Activated B cell treated with CpG ODN at 0.5 μM for 24 hours (primary cell): ENCODE results near the gene NPPC. TPM values are rescaled to one million over a fixed set of nuclear protein-coding genes. Genes with fewer than 3 reads are reported as not detected.
"Not testable (repeated sequence)": the region's sequence is repeated elsewhere in the genome, so short reads cannot be mapped to it uniquely, and the experiment has no call there.

Experiments used
- ATAC-seq: fragments of 200-7000 bp; cut with Tn5 transposase; one replicate; pipeline ENCODE4 v1.10.0; 2021; ENCODE audit warnings: low read depth, mild to moderate bottlenecking, moderate library complexity
- CTCF ChIA-PET: fragments of 350-600 bp; sonication (Branson Sonifier 250); formaldehyde crosslinking; loops from one replicate; lab custom pipeline; 2021; ENCODE audit warnings: antibody characterized with exemption; lab: Charles Lee
- POLR2A ChIA-PET: fragments of 350-600 bp; sonication (Branson Sonifier 250); formaldehyde crosslinking; loops from one replicate; lab custom pipeline; 2021; ENCODE audit warnings: antibody characterized with exemption; lab: Charles Lee
- DNase-seq: peaks from one replicate; pipeline ENCODE4 v3.0.0; 2022
- H3K27ac Mint-ChIP-seq: one replicate; pipeline ENCODE4 v1.8.0; 2020; ENCODE audit warnings: mixed read lengths
- H3K27me3 Mint-ChIP-seq: one replicate; pipeline ENCODE4 v1.8.0; 2021; ENCODE audit warnings: mixed read lengths
- H3K36me3 Mint-ChIP-seq: one replicate; pipeline ENCODE4 v1.8.0; 2021; ENCODE audit warnings: low read depth, mixed read lengths
- H3K4me1 Mint-ChIP-seq: one replicate; pipeline ENCODE4 v1.8.0; 2021; ENCODE audit warnings: mixed read lengths
- H3K4me3 Mint-ChIP-seq: one replicate; pipeline ENCODE4 v1.8.0; 2020; ENCODE audit warnings: mild to moderate bottlenecking, mixed read lengths
- H3K9me3 Mint-ChIP-seq: one replicate; pipeline ENCODE4 v1.8.0; 2020; ENCODE audit warnings: mixed read lengths
- CTCF ChIP-seq: fragments of 200-600 bp; IDR thresholded peaks from one replicate; pipeline ENCODE4 v1.8.0; 2022; ENCODE audit warnings: antibody characterized with exemption, mild to moderate bottlenecking
- intact Hi-C: fragments of 100-400 bp; cut with micrococcal nuclease; formaldehyde crosslinking; loops from one replicate; pipeline ENCODE4 v1.15.1; 2024
- total RNA-seq: library from RNA; stranded (reverse); gene quantifications from 2 replicates; pipeline ENCODE4 v1.2.3, GENCODE V29; 2022

The NPPC gene
- total RNA-seq, 1 donor from 2014 or later = not detected

- no peak for TF ChIP-seq CTCF
- peaks cover 13% of the 10 kb centered on the region for H3K27me3 Mint-ChIP-seq
- DNase-seq (no peak), ATAC-seq (no peak)
- intact Hi-C loops = no loop called here
- H3K4me3 Mint-ChIP-seq = no peak overlapping the region
- peaks cover 3% of the 10 kb centered on the region for H3K4me1 Mint-ChIP-seq
- H3K36me3 Mint-ChIP-seq = no peaks in the 10 kb centered on the region
- H3K9me3 Mint-ChIP-seq = peaks cover 2% of the 10 kb centered on the region
- H3K27ac Mint-ChIP-seq = no peak overlapping the region
- CTCF ChIA-PET = no interaction called here
- POLR2A ChIA-PET = no interaction called here
Observed at GRCh38 chr2:231955758-231956472, 29.7 kb upstream of the NPPC start.

GRCh38 chr2:231951452-231952035 is 25.3 kb upstream of the NPPC start:
- Mint-ChIP-seq H3K4me1 (no peaks in the 10 kb centered on the region), H3K4me3 (no peak overlapping the region), H3K27ac (no peak overlapping the region), H3K9me3 (peaks cover 3% of the 10 kb centered on the region), H3K36me3 (no peaks in the 10 kb centered on the region), H3K27me3 (peaks cover 19% of the 10 kb centered on the region)
- DNase-seq (no peak), ATAC-seq (no peak)
- ChIA-PET CTCF (no interaction called here), POLR2A (no interaction called here)
- no peak for TF ChIP-seq CTCF
- intact Hi-C loops = no loop called here

GRCh38 chr2:231947694-231948093 is 21.5 kb upstream of the NPPC start:
- POLR2A ChIA-PET = no interaction called here
- intact Hi-C loops = no loop called here

GRCh38 chr2:231947112-231947511 is 20.9 kb upstream of the NPPC start:
- H3K4me1 Mint-ChIP-seq, H3K9me3 Mint-ChIP-seq, H3K27ac Mint-ChIP-seq, ATAC-seq, intact Hi-C loops, H3K4me3 Mint-ChIP-seq, DNase-seq, POLR2A ChIA-PET, CTCF ChIA-PET, H3K36me3 Mint-ChIP-seq: not testable (repeated sequence)
- H3K27me3 Mint-ChIP-seq = peaks cover 12% of the 10 kb centered on the region

More at GRCh38 chr2:231947694-231948093, 21.5 kb upstream of the NPPC start:
- CTCF ChIA-PET = no interaction called here
- no peak overlapping the region for H3K27ac Mint-ChIP-seq
- TF ChIP-seq CTCF = no peak
- no peak overlapping the region for H3K4me3 Mint-ChIP-seq
- no peaks in the 10 kb centered on the region for H3K36me3 Mint-ChIP-seq
- ATAC-seq = no peak
- DNase-seq = no peak
- H3K4me1 Mint-ChIP-seq = no peaks in the 10 kb centered on the region
- peaks cover 12% of the 10 kb centered on the region for H3K27me3 Mint-ChIP-seq
- peaks cover 3% of the 10 kb centered on the region for H3K9me3 Mint-ChIP-seq

GRCh38 chr2:231946241-231946814 is 20.1 kb upstream of the NPPC start:
- CTCF ChIA-PET = no interaction called here

More at GRCh38 chr2:231946241-231946814, 20.1 kb upstream of the NPPC start:
- intact Hi-C loops = no loop called here
- DNase-seq = no peak
- Mint-ChIP-seq H3K27me3 (peaks cover 7% of the 10 kb centered on the region), H3K9me3 (peaks cover 3% of the 10 kb centered on the region), H3K27ac (no peak overlapping the region), H3K4me3 (no peak overlapping the region), H3K4me1 (no peaks in the 10 kb centered on the region), H3K36me3 (no peaks in the 10 kb centered on the region)
- no peak for TF ChIP-seq CTCF
- POLR2A ChIA-PET = no interaction called here
- no peak for ATAC-seq
